Prostate gland (tissue), 2 donors: Measurements from ENCODE around the gene FRK.

Experiments used
- CTCF ChIP-seq, 4 experiments: fragments of 200-600 bp in 2 of 4; fragments of 450-650 bp in 2 of 4; sonication (generic) in 2 of 4; IDR thresholded peaks; 1 replicate in 3 of 4; 2 replicates in 1 of 4; pipeline ENCODE4 v1.5.1; 2016 to 2019; ENCODE audit warnings: antibody characterized with exemption in 4 of 4, mild to moderate bottlenecking in 2 of 4, moderate library complexity in 2 of 4
- POLR2A ChIP-seq: fragments of 450-650 bp; IDR thresholded peaks from one replicate; pipeline ENCODE4 v1.6.1; 2016; ENCODE audit warnings: antibody characterized with exemption, mild to moderate bottlenecking

GRCh38 chr6:116046737-116047136 is 14.0 kb downstream of the FRK start:
- TF ChIP-seq CTCF (IDR thresholded peaks at IDR 0.05): no peak
- no peak for TF ChIP-seq POLR2A
